Spleen (tissue), 11 donors: ENCODE data around the gene DNAJB14. TPM values are rescaled to one million over a fixed set of nuclear protein-coding genes. Genes with fewer than 3 reads are reported as not detected.

Experiments used
- DNase-seq: peaks from one replicate; pipeline ENCODE4 v3.0.0-alpha.2; 2020
- H3K27ac ChIP-seq, 8 donors: fragments of 200-600 bp; sonication (generic) in 7 of 8; 1 replicate in 4 of 8; 2 replicates in 4 of 8; pipeline versions ENCODE4 v1.5.0 to v1.8.0; 2016 to 2021; ENCODE audit warnings: inconsistent platforms in 4 of 8, mild to moderate bottlenecking in 4 of 8, moderate library complexity in 1 of 8
- H3K27me3 ChIP-seq, 7 donors: fragments of 200-600 bp; sonication (generic) in 6 of 7; replicated peaks in 1 of 7; 1 replicate in 4 of 7; 2 replicates in 3 of 7; pipeline versions ENCODE4 v1.5.0 to v1.8.0; 2016 to 2021; ENCODE audit warnings: inconsistent platforms in 3 of 7, mild to moderate bottlenecking in 1 of 7
- H3K36me3 ChIP-seq, 6 donors: fragments of 200-600 bp; sonication (generic) in 5 of 6; 1 replicate in 4 of 6; 2 replicates in 2 of 6; pipeline versions ENCODE4 v1.5.0 to v1.8.0; 2016 to 2021; ENCODE audit warnings: inconsistent platforms in 2 of 6
- H3K4me1 ChIP-seq, 6 donors: fragments of 200-600 bp; sonication (generic) in 5 of 6; 1 replicate in 3 of 6; 2 replicates in 3 of 6; pipeline versions ENCODE4 v1.5.0 to v1.8.0; 2016 to 2021; ENCODE audit warnings: inconsistent platforms in 3 of 6
- H3K4me3 ChIP-seq, 8 donors: fragments of 200-600 bp; sonication (generic) in 7 of 8; 1 replicate in 4 of 8; 2 replicates in 4 of 8; pipeline versions ENCODE4 v1.5.0 to v1.8.0; 2016 to 2021; ENCODE audit warnings: inconsistent platforms in 4 of 8, mild to moderate bottlenecking in 4 of 8, moderate library complexity in 2 of 8
- H3K9me3 ChIP-seq, 8 donors: fragments of 200-600 bp; sonication (generic) in 7 of 8; 1 replicate in 4 of 8; 2 replicates in 4 of 8; pipeline versions ENCODE4 v1.5.0 to v1.8.0; 2016 to 2021; ENCODE audit warnings: inconsistent platforms in 4 of 8
- POLR2A ChIP-seq, 3 donors: fragments of 450-650 bp; IDR thresholded peaks; one replicate each; pipeline ENCODE4 v1.5.1; 2017; ENCODE audit warnings: antibody characterized with exemption in 3 of 3, mild to moderate bottlenecking in 1 of 3
- POLR2AphosphoS5 ChIP-seq, 3 donors: sonication (generic); formaldehyde crosslinking; IDR thresholded peaks; one replicate each; pipeline ENCODE4 v1.5.1; 2017; ENCODE audit warnings: antibody characterized with exemption in 3 of 3
- whole genome bisulfite sequencing, 5 donors: extraction: QIAGEN DNeasy Blood & Tissue Kit in 3 of 5; methylation state at CpG; one replicate each; pipeline versions ENCODE4 v1.1.5 to v1.1.7; 2013 to 2018; 5-methylcytosine and 5-hydroxymethylcytosine counted together
- intact Hi-C: fragments of 100-400 bp; cut with DNase I; formaldehyde crosslinking; loops from one replicate; pipeline ENCODE4 v1.15.0; 2023; ENCODE audit warnings: low total_unique reads
- polyA plus RNA-seq, 3 donors: library from polyadenylated mRNA; stranded (reverse); fragments of 200-250 nt; gene quantifications; one replicate each; pipeline ENCODE4 v1.2.1, GENCODE V29; 2013
- total RNA-seq, 7 donors: library from RNA; depleted of rRNA in 3 of 7; stranded (reverse); fragments of >200 nt in 3 of 7; fragmentation: NEBNext Ultra II Directional in 4 of 7; extraction: Animal tissue kit (Norgen Biotek cat#: 25700) in 4 of 7; gene quantifications; one replicate each; pipeline versions ENCODE4 v1.1.0 to v1.2.1, GENCODE V29; 2016 to 2021
- TF ChIP-seq, protein P1 (sequence below), 11 experiments: fragments of 200-600 bp in 7 of 11; fragments of 450-650 bp in 4 of 11; sonication (generic) in 4 of 11; IDR thresholded peaks in 8 of 11; conservative IDR thresholded peaks in 3 of 11; 1 replicate in 7 of 11; 2 replicates in 4 of 11; pipeline versions ENCODE4 v1.4.0 to v1.8.0; 2016 to 2021; ENCODE audit warnings: antibody characterized with exemption in 11 of 11, inconsistent platforms in 4 of 11, mild to moderate bottlenecking in 1 of 11
- donor health status: healthy with polysubstance abuse.
- donor health status: DM: no; HTN: no; CAD: no; lungs with moderate emphysema.
- donor health status: DM: no; HTN: no; CAD: no.
- donor health status: Bipolar disorder and iron deficiency.
- donor health status: healthy.
- donor health status: DM: no; HTN: no; CAD: no.
- donor health status: DM: yes; HTN: yes; CAD: no.

The DNAJB14 gene
- total and polyA plus RNA-seq, 10 donors = 10.6 to 77.7 (median 53.3) TPM

DNA sequence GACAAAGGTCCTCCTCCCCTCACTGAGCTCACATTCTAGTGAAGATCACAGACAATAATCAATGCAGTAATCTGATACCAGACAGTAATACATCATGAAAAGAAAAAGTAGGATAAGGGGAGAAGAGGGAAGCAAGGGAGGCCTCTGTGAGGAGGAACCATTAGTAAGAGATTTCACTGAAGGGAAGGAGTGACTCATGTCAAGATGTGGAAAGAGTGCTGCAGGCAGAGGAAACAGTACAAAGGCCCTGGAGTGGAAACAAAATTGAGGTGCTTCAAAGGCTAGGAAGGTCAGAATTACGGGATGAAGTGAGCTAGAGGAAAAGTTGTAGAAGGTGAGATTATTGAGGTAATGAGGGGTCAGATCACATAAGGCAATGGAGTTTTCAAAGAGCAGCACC is 90.3 kb downstream of the DNAJB14 start:
- peaks cover 0 to 25% (median 0%) of the 10 kb centered on the region in 6 donors for H3K36me3 ChIP-seq
- intact Hi-C loops = no loop called here
- peak overlapping the region; percentile 59 to 90 (median 75) for H3K27ac ChIP-seq
- peak overlapping the region in 1 of 8 donors; percentile 36 for H3K4me3 ChIP-seq
- H3K4me1 ChIP-seq = peaks cover 3 to 84% (median 40%) of the 10 kb centered on the region in 6 donors
- 10 to 26% (median 22%) methylated on average over 1 of the region's 1 CpG for WGBS, 5 donors
- DNase-seq = no peak
- peak in 1 of 3 donors; percentile 44 for TF ChIP-seq POLR2AphosphoS5 (IDR thresholded peaks at IDR 0.05)
- no peak for TF ChIP-seq POLR2A (IDR thresholded peaks at IDR 0.05)
- no peaks in the 10 kb centered on the region for H3K9me3 ChIP-seq
- H3K27me3 ChIP-seq = no peaks in the 10 kb centered on the region

DNA sequence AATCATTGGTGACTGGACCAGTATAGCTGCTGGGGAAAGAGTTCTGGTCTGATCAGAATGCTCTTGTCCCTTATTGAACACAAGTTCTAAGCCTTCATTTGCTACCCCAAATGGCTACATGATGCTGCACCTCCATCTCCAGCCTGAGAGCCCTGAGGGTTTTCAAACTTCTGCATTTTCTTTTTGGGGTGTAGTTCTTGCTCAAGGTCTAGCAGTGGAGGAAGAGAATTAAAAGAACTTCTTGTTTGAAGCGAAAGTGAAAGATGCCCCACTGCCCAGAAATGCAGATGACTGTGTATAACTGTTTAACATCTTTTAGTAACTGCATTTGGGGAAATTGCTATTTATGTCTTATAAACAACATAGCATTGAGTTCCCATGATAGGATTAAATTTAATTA is 90.7 kb downstream of the DNAJB14 start:
- Histone ChIP-seq H3K4me3 (peak overlapping the region in 1 of 8 donors; percentile 36), H3K4me1 (peaks cover 3 to 84% (median 40%) of the 10 kb centered on the region in 6 donors), H3K36me3 (peaks cover 0 to 25% (median 0%) of the 10 kb centered on the region in 6 donors), H3K27ac (peak overlapping the region; percentile 59 to 90 (median 75)), H3K9me3 (no peaks in the 10 kb centered on the region), H3K27me3 (no peaks in the 10 kb centered on the region)
- WGBS, 5 donors = 18 to 38% (median 29%) methylated on average over 1 of the region's 1 CpG
- no peak for TF ChIP-seq POLR2A (IDR thresholded peaks at IDR 0.05)
- TF ChIP-seq, protein P1, sequence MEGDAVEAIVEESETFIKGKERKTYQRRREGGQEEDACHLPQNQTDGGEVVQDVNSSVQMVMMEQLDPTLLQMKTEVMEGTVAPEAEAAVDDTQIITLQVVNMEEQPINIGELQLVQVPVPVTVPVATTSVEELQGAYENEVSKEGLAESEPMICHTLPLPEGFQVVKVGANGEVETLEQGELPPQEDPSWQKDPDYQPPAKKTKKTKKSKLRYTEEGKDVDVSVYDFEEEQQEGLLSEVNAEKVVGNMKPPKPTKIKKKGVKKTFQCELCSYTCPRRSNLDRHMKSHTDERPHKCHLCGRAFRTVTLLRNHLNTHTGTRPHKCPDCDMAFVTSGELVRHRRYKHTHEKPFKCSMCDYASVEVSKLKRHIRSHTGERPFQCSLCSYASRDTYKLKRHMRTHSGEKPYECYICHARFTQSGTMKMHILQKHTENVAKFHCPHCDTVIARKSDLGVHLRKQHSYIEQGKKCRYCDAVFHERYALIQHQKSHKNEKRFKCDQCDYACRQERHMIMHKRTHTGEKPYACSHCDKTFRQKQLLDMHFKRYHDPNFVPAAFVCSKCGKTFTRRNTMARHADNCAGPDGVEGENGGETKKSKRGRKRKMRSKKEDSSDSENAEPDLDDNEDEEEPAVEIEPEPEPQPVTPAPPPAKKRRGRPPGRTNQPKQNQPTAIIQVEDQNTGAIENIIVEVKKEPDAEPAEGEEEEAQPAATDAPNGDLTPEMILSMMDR (IDR thresholded peaks at IDR 0.05 in 8 of 11, conservative IDR thresholded peaks at IDR 0.05 in 3 of 11) = peak in 1 of 11 experiments; percentile 32
- no peak for DNase-seq
- intact Hi-C loops = no loop called here

GRCh38 chr4:99853999-99854398 is 92.4 kb downstream of the DNAJB14 start:
- intact Hi-C loops = no loop called here
- Histone ChIP-seq H3K4me1 (peaks cover 3 to 71% (median 36%) of the 10 kb centered on the region in 6 donors), H3K4me3 (no peak overlapping the region), H3K27me3 (no peaks in the 10 kb centered on the region), H3K27ac (peak overlapping the region in 2 of 8 donors; percentile 85 to 90), H3K36me3 (peaks cover 0 to 30% (median 0%) of the 10 kb centered on the region in 6 donors), H3K9me3 (no peaks in the 10 kb centered on the region)
- DNase-seq = no peak
- TF ChIP-seq, protein P1 (IDR thresholded peaks at IDR 0.05 in 8 of 11, conservative IDR thresholded peaks at IDR 0.05 in 3 of 11) = no peak
- no peak for TF ChIP-seq POLR2A (IDR thresholded peaks at IDR 0.05)
- TF ChIP-seq POLR2AphosphoS5 (IDR thresholded peaks at IDR 0.05) = no peak
- WGBS, 5 donors = 75 to 87% (median 81%) methylated on average over 1 of the region's 1 CpG

DNA sequence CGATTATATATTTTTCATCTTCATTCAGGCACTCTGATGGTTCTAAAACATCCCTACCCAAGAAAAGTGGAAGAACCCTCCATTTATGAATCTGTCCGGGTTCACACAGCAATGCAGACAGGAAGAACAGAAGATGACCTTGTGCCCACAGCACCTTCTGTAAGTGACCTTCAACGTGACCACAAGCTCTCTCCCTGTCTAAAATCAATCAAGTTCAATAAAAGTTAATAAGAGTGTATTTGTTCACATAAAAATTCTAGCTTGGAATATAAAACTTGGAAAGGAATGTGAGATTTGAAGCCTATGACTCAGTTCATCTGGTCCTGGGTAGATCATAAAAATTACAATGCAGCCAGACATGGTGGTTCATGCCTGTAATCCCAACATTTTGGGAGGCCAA is 93.2 kb downstream of the DNAJB14 start:
- no peak overlapping the region for H3K27ac ChIP-seq
- peaks cover 3 to 73% (median 37%) of the 10 kb centered on the region in 6 donors for H3K4me1 ChIP-seq
- no peaks in the 10 kb centered on the region for H3K9me3 ChIP-seq
- WGBS, 5 donors = 76 to 86% (median 82%) methylated on average over 3 of the region's 3 CpGs
- TF ChIP-seq POLR2A (IDR thresholded peaks at IDR 0.05) = no peak
- TF ChIP-seq POLR2AphosphoS5 (IDR thresholded peaks at IDR 0.05) = no peak
- TF ChIP-seq, protein P1 (IDR thresholded peaks at IDR 0.05 in 8 of 11, conservative IDR thresholded peaks at IDR 0.05 in 3 of 11) = no peak
- H3K36me3 ChIP-seq = peaks cover 0 to 30% (median 0%) of the 10 kb centered on the region in 6 donors
- intact Hi-C loops = no loop called here
- no peak overlapping the region for H3K4me3 ChIP-seq
- no peaks in the 10 kb centered on the region for H3K27me3 ChIP-seq
- DNase-seq = no peak
